ENCODE results near the gene L1TD1.

Gene L1TD1

GRCh38 chr1:62232871-62233278, 38.2 kb downstream of the L1TD1 start:
- H3K4me3 ChIP-seq (ENCODE audit: low read length), result no peak overlapping the region
- H3K36me3 ChIP-seq (replicated peaks; ENCODE audit: low read depth, low read length), result no peaks in the 10 kb centered on the region
- H3K79me2 ChIP-seq (ENCODE audit: low read length), result no peaks in the 10 kb centered on the region
- H3K27me3 ChIP-seq (ENCODE audit: low read depth, low read length), result no peaks in the 10 kb centered on the region
- H3K4me2 ChIP-seq (ENCODE audit: low read length), result no peak overlapping the region
- TF ChIP-seq, protein P1, sequence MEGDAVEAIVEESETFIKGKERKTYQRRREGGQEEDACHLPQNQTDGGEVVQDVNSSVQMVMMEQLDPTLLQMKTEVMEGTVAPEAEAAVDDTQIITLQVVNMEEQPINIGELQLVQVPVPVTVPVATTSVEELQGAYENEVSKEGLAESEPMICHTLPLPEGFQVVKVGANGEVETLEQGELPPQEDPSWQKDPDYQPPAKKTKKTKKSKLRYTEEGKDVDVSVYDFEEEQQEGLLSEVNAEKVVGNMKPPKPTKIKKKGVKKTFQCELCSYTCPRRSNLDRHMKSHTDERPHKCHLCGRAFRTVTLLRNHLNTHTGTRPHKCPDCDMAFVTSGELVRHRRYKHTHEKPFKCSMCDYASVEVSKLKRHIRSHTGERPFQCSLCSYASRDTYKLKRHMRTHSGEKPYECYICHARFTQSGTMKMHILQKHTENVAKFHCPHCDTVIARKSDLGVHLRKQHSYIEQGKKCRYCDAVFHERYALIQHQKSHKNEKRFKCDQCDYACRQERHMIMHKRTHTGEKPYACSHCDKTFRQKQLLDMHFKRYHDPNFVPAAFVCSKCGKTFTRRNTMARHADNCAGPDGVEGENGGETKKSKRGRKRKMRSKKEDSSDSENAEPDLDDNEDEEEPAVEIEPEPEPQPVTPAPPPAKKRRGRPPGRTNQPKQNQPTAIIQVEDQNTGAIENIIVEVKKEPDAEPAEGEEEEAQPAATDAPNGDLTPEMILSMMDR (IDR thresholded peaks at IDR 0.05; ENCODE audit: low read depth, low read length), result no peak
- TF ChIP-seq EZH2phosphoT487 (IDR thresholded peaks at IDR 0.05; ENCODE audit: low read depth), result no peak
- H2AFZ ChIP-seq (ENCODE audit: low read depth, low read length), result no peak overlapping the region
- H3K4me1 ChIP-seq (ENCODE audit: low read length), result peaks cover 17% of the 10 kb centered on the region
- no peak overlapping the region for H3K27ac ChIP-seq (ENCODE audit: low read length)
- H3K9ac ChIP-seq (ENCODE audit: low read length), result no peak overlapping the region
- H3K9me3 ChIP-seq (ENCODE audit: insufficient read depth, low read length), result no peaks in the 10 kb centered on the region
- no peaks in the 10 kb centered on the region for H4K20me1 ChIP-seq (ENCODE audit: insufficient read depth, low read length)

DNA sequence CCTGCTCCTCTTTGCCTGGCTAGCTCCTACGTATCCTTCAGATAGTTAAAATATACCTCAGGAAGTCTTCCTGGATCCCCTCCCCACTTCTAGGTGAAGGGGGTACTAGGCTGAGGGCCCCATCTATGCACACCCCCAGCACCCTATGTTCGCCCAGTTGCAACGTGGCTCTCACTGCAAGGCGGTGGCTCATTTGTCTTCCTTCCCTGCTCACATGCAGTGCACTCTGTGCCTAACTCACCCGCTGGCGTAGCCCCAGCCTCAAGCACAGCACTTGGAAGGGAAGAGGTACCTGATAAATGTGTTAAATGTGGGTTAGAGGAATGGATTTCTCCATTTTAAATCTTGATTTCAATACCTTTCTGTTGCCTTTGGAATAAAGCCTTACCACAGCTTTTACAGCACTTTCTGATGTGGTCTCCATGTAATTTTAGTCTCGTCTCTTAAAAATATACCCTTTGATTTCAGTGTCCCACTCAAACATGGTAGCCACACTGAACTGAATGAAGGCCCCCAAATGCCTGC, 39.3 kb downstream of the L1TD1 start:
- no peaks in the 10 kb centered on the region for H4K20me1 ChIP-seq (ENCODE audit: insufficient read depth, low read length)
- TF ChIP-seq, protein P1 (IDR thresholded peaks at IDR 0.05; ENCODE audit: low read depth, low read length), result no peak
- no peak for TF ChIP-seq EZH2phosphoT487 (IDR thresholded peaks at IDR 0.05; ENCODE audit: low read depth)
- no peaks in the 10 kb centered on the region for H3K27me3 ChIP-seq (ENCODE audit: low read depth, low read length)
- no peaks in the 10 kb centered on the region for H3K36me3 ChIP-seq (replicated peaks; ENCODE audit: low read depth, low read length)
- H3K79me2 ChIP-seq (ENCODE audit: low read length), result no peaks in the 10 kb centered on the region
- peaks cover 18% of the 10 kb centered on the region for H3K4me1 ChIP-seq (ENCODE audit: low read length)
- H3K9me3 ChIP-seq (ENCODE audit: insufficient read depth, low read length), result no peaks in the 10 kb centered on the region
- H3K27ac ChIP-seq (ENCODE audit: low read length), result no peak overlapping the region
- no peak overlapping the region for H3K9ac ChIP-seq (ENCODE audit: low read length)
- no peak overlapping the region for H3K4me2 ChIP-seq (ENCODE audit: low read length)
- no peak overlapping the region for H2AFZ ChIP-seq (ENCODE audit: low read depth, low read length)
- H3K4me3 ChIP-seq (ENCODE audit: low read length), result no peak overlapping the region

DNA sequence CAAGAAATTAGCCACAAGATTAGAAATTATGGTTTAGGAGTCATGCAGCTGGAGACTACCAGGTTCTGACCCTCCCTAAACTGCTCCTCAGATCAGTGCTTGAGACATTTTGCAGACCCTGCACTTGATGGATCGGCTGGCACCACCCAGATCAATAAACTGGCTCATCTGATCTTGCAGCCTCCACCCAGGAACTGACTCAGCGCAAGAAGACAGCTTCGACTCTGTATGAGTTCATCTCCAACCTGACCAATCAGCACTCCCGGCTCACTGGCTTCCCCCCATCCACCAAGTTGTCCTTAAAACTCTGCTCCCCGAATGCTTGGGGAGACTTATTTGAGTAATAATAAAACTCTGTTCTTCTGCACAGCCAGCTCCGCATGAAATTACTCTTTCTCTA, 40.0 kb downstream of the L1TD1 start:
- H3K9ac ChIP-seq (ENCODE audit: low read length), result no peak overlapping the region
- no peak overlapping the region for H3K4me2 ChIP-seq (ENCODE audit: low read length)
- H3K79me2 ChIP-seq (ENCODE audit: low read length), result no peaks in the 10 kb centered on the region
- H2AFZ ChIP-seq (ENCODE audit: low read depth, low read length), result no peak overlapping the region
- H3K27ac ChIP-seq (ENCODE audit: low read length), result no peak overlapping the region
- no peaks in the 10 kb centered on the region for H3K27me3 ChIP-seq (ENCODE audit: low read depth, low read length)
- H3K4me3 ChIP-seq (ENCODE audit: low read length), result no peak overlapping the region
- peaks cover 18% of the 10 kb centered on the region for H3K4me1 ChIP-seq (ENCODE audit: low read length)
- no peak for TF ChIP-seq EZH2phosphoT487 (IDR thresholded peaks at IDR 0.05; ENCODE audit: low read depth)
- TF ChIP-seq, protein P1 (IDR thresholded peaks at IDR 0.05; ENCODE audit: low read depth, low read length), result no peak
- no peaks in the 10 kb centered on the region for H3K9me3 ChIP-seq (ENCODE audit: insufficient read depth, low read length)
- H4K20me1 ChIP-seq (ENCODE audit: insufficient read depth, low read length), result no peaks in the 10 kb centered on the region
- H3K36me3 ChIP-seq (replicated peaks; ENCODE audit: low read depth, low read length), result no peaks in the 10 kb centered on the region

- Histone ChIP-seq H3K4me3 (ENCODE audit: low read length) (no peak overlapping the region), H3K36me3 (replicated peaks; ENCODE audit: low read depth, low read length) (no peaks in the 10 kb centered on the region), H3K79me2 (ENCODE audit: low read length) (no peaks in the 10 kb centered on the region), H3K4me1 (ENCODE audit: low read length) (peaks cover 18% of the 10 kb centered on the region), H4K20me1 (ENCODE audit: insufficient read depth, low read length) (no peaks in the 10 kb centered on the region), H3K27me3 (ENCODE audit: low read depth, low read length) (no peaks in the 10 kb centered on the region), H3K27ac (ENCODE audit: low read length) (no peak overlapping the region), H3K4me2 (ENCODE audit: low read length) (no peak overlapping the region), H2AFZ (ENCODE audit: low read depth, low read length) (no peak overlapping the region), H3K9me3 (ENCODE audit: insufficient read depth, low read length) (no peaks in the 10 kb centered on the region), H3K9ac (ENCODE audit: low read length) (no peak overlapping the region)
- TF ChIP-seq, protein P1 (IDR thresholded peaks at IDR 0.05; ENCODE audit: low read depth, low read length), result no peak
- TF ChIP-seq EZH2phosphoT487 (IDR thresholded peaks at IDR 0.05; ENCODE audit: low read depth), result no peak
These were observed 40.9 kb downstream of the L1TD1 start for GRCh38 chr1:62235576-62235975.
